HCT116 (cell line): ENCODE measurements around the gene IL1R1. TPM values are rescaled to one million over a fixed set of nuclear protein-coding genes. Genes with fewer than 3 reads are reported as not detected.

Experiments used
- ATAC-seq: fragments of 200-7000 bp; cut with Tn5 transposase; 2 replicates; pipeline ENCODE4 v1.9.1; 2020; ENCODE audit warnings: mild to moderate bottlenecking, moderate library complexity
- BruUV-seq: library from RNA; stranded (reverse); fragments of 400-500 nt; replicated peaks from 2 replicates; lab custom pipeline; 2021; lab: Mats Ljungman, UMichigan
- CTCF ChIA-PET: fragments of 300-600 bp; sonication (Branson Sonifier 250); formaldehyde crosslinking; loops from one replicate; lab custom pipeline; 2021; ENCODE audit warnings: antibody characterized with exemption; lab: Charles Lee
- POLR2A ChIA-PET: fragments of 300-600, 350-600 bp; sonication (Branson Sonifier 250); formaldehyde crosslinking; loops from one replicate; lab custom pipeline; 2021; ENCODE audit warnings: antibody characterized with exemption; lab: Charles Lee
- RAD21 ChIA-PET, 2 experiments: fragments of 300-600 bp; sonication (Branson Sonifier 250); formaldehyde crosslinking; loops; one replicate each; lab custom pipeline; 2023; ENCODE audit warnings: low total read pairs in 2 of 2; ENCODE audit not compliant: uncharacterized antibody in 2 of 2, unreplicated experiment in 2 of 2, low non-redundant PET in 1 of 2; lab: Charles Lee
- DNase-seq: peaks from one replicate; pipeline ENCODE4 v3.0.0-alpha.2; 2010; ENCODE audit warnings: low read depth, low spot score
- H2AFZ ChIP-seq: fragments of 200-600 bp; shearing (Covaris generic), sonication (generic); 2 replicates; pipeline ENCODE4 v1.6.1; 2017; ENCODE audit warnings: low read depth, mixed run types, mixed read lengths, antibody characterized with exemption, low read length; ENCODE audit not compliant: poor library complexity, severe bottlenecking
- H3K27ac ChIP-seq: 2 replicates; pipeline ENCODE4 v1.5.1; 2012; ENCODE audit warnings: low read depth, low read length
- H3K27me3 ChIP-seq: fragments of 200-600 bp; sonication (generic); 2 replicates; pipeline ENCODE4 v1.6.1; 2016; ENCODE audit warnings: mixed run types, low read length, mixed read lengths; ENCODE audit not compliant: insufficient read depth
- H3K36me3 ChIP-seq, 2 experiments: fragments of 200-500 bp in 1 of 2; fragments of 200-600 bp in 1 of 2; sonication (Bioruptor generic) in 1 of 2; sonication (generic) in 1 of 2; 2 replicates each; pipeline versions ENCODE4 v1.5.1 to v1.6.1; 2014 to 2016; ENCODE audit warnings: low read length in 2 of 2, inconsistent platforms in 1 of 2, mixed read lengths in 1 of 2, mixed run types in 1 of 2; ENCODE audit not compliant: insufficient read depth in 2 of 2, control insufficient read depth in 1 of 2
- H3K4me1 ChIP-seq, 2 experiments: fragments of 200-600 bp in 1 of 2; sonication (generic) in 1 of 2; 2 replicates each; pipeline versions ENCODE4 v1.5.1 to v1.6.1; 2012 to 2017; ENCODE audit warnings: low read length in 2 of 2, inconsistent platforms in 1 of 2, mild to moderate bottlenecking in 1 of 2, mixed read lengths in 1 of 2, mixed run types in 1 of 2, moderate library complexity in 1 of 2; ENCODE audit not compliant: insufficient read depth in 2 of 2, control insufficient read depth in 1 of 2
- H3K4me2 ChIP-seq: fragments of 200-600 bp; sonication (generic); 2 replicates; pipeline ENCODE4 v1.6.1; 2017; ENCODE audit warnings: mixed run types, low read length, mixed read lengths
- H3K4me3 ChIP-seq, 2 experiments: fragments of 200-600 bp in 1 of 2; sonication (generic) in 1 of 2; replicated peaks in 1 of 2; 2 replicates each; pipeline ENCODE4 v1.5.1; 2011 to 2016; ENCODE audit warnings: low read length in 2 of 2, control low read depth in 1 of 2, low read depth in 1 of 2, mild to moderate bottlenecking in 1 of 2, mixed read lengths in 1 of 2, mixed run types in 1 of 2
- H3K79me2 ChIP-seq: fragments of 200-600 bp; sonication (generic); 2 replicates; pipeline ENCODE4 v1.6.1; 2017; ENCODE audit warnings: mild to moderate bottlenecking, mixed run types, low read length, moderate library complexity, mixed read lengths; ENCODE audit not compliant: insufficient read depth
- H3K9ac ChIP-seq: fragments of 200-600 bp; sonication (generic); 2 replicates; pipeline ENCODE4 v1.6.1; 2016; ENCODE audit warnings: low read length, mixed read lengths
- H3K9me2 ChIP-seq: fragments of 200-600 bp; sonication (generic), shearing (Covaris generic); 2 replicates; pipeline ENCODE4 v1.6.1; 2017; ENCODE audit warnings: mixed run types, mild to moderate bottlenecking, moderate library complexity; ENCODE audit not compliant: insufficient read depth
- H3K9me3 ChIP-seq, 2 experiments: fragments of 200-500 bp in 1 of 2; fragments of 200-600 bp in 1 of 2; sonication (Bioruptor generic) in 1 of 2; sonication (generic) in 1 of 2; 2 replicates each; pipeline ENCODE4 v1.6.1; 2014 to 2017; ENCODE audit warnings: low read length in 2 of 2, mixed read lengths in 2 of 2, inconsistent platforms in 1 of 2, low read depth in 1 of 2, mild to moderate bottlenecking in 1 of 2, mixed run types in 1 of 2, moderate library complexity in 1 of 2; ENCODE audit not compliant: control insufficient read depth in 1 of 2, insufficient read depth in 1 of 2
- H4K20me1 ChIP-seq: fragments of 200-600 bp; sonication (generic), shearing (Covaris generic); 2 replicates; pipeline ENCODE4 v1.6.1; 2017; ENCODE audit warnings: mixed run types, mild to moderate bottlenecking, moderate library complexity; ENCODE audit not compliant: insufficient read depth
- EGR1 ChIP-seq: IDR thresholded peaks from 2 replicates; pipeline ENCODE4 v1.6.1; 2012; ENCODE audit warnings: low read depth
- ELF1 ChIP-seq: IDR thresholded peaks from 2 replicates; pipeline ENCODE4 v1.6.1; 2012; ENCODE audit warnings: low read depth, borderline replicate concordance
- EZH2 ChIP-seq: fragments of 200-600 bp; sonication (generic); IDR thresholded peaks from 2 replicates; pipeline ENCODE4 v1.6.1; 2017; ENCODE audit warnings: antibody characterized with exemption, mixed run types
- EZH2phosphoT487 ChIP-seq: fragments of 200-600 bp; IDR thresholded peaks from 2 replicates; pipeline ENCODE4 v1.6.1; 2018; ENCODE audit warnings: antibody characterized with exemption, borderline replicate concordance
- FOSL1 ChIP-seq: IDR thresholded peaks from 2 replicates; pipeline ENCODE4 v1.6.1; 2012; ENCODE audit warnings: low read depth
- POLR2A ChIP-seq: IDR thresholded peaks from 2 replicates; pipeline ENCODE4 v1.7.0; 2011; ENCODE audit warnings: borderline replicate concordance; ENCODE audit not compliant: insufficient read depth, insufficient read length; ENCODE audit errors: extremely low read depth
- RAD21 ChIP-seq: IDR thresholded peaks from 2 replicates; pipeline ENCODE4 v1.6.1; 2012; ENCODE audit warnings: low read depth, mild to moderate bottlenecking
- SIN3A ChIP-seq: IDR thresholded peaks from 2 replicates; pipeline ENCODE4 v1.6.1; 2012; ENCODE audit warnings: low read depth
- SP1 ChIP-seq: IDR thresholded peaks from 2 replicates; pipeline ENCODE4 v1.6.1; 2012; ENCODE audit warnings: low read depth
- intact Hi-C: fragments of 100-400 bp; cut with micrococcal nuclease; formaldehyde crosslinking; loops from 2 replicates; pipeline ENCODE4 v1.10.0; 2022
- total RNA-seq: library from RNA; stranded (reverse); gene quantifications from one replicate; pipeline ENCODE4 v1.2.1, GENCODE V29; 2021; ENCODE audit not compliant: unreplicated experiment
- TF ChIP-seq, protein P1 (sequence below), 3 experiments: fragments of 200-600 bp in 1 of 3; sonication (generic) in 1 of 3; IDR thresholded peaks in 2 of 3; conservative IDR thresholded peaks in 1 of 3; 2 replicates each; pipeline ENCODE4 v1.5.1; 2012 to 2017; ENCODE audit warnings: low read depth in 2 of 3, low read length in 2 of 3, antibody characterized with exemption in 1 of 3, borderline replicate concordance in 1 of 3, control low read depth in 1 of 3, mild to moderate bottlenecking in 1 of 3, mixed read lengths in 1 of 3, mixed run types in 1 of 3, moderate library complexity in 1 of 3; ENCODE audit not compliant: insufficient read depth in 1 of 3
- TF ChIP-seq, protein P2 (sequence below): IDR thresholded peaks from 2 replicates; pipeline ENCODE4 v1.6.1; 2012

Gene IL1R1
- total RNA-seq, 1 experiment from 2014 or later, result 5.3 TPM

DNA sequence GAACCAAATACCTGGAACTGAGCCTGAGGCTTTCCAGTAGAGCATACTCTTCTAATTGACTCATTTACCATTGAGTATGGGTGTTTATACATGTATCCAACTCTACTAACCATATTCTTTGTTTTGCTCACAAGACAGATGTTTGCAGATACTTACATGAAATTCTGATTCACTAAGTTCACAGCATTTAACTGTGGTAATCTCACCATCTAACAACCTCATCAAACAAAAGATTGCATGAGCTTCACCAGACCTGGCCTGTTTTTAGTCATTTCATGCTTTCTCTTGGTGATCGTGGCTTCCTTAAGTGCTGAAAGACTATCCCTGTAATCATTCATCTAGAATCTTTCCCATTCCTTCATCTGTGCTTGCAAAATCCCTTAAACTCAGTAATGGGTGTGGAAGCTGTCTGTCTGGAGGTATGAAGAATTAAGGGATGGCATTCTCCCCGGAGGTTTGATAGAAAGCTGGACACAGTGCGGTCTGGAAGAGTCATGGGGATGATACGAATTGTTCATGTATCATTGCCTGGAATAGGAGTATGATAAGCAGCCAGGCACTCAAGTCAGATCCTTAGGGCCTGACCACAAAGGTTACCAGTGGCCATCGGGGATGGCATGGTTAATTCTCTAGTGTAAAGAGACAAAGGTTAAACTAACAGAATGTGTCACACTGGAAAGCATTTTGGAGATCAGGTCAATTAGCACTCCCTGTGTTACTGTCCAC is 42.0 kb upstream of the IL1R1 start:
- ChIA-PET CTCF (no interaction called here), RAD21 (no interaction called here), POLR2A (no interaction called here)
- Histone ChIP-seq H3K4me3 (no peak overlapping the region), H3K36me3 (no peaks in the 10 kb centered on the region), H3K4me2 (no peak overlapping the region), H2AFZ (no peak overlapping the region), H3K9me2 (no peaks in the 10 kb centered on the region), H3K27ac (no peak overlapping the region), H3K79me2 (no peaks in the 10 kb centered on the region), H3K4me1 (no peaks in the 10 kb centered on the region), H3K27me3 (no peaks in the 10 kb centered on the region), H3K9me3 (no peaks in the 10 kb centered on the region), H3K9ac (no peak overlapping the region), H4K20me1 (no peaks in the 10 kb centered on the region)
- intact Hi-C loops, result no loop called here
- no TSS peak for BruUV-seq
- TF ChIP-seq ELF1 (no peak), EGR1 (no peak), FOSL1 (no peak), RAD21 (no peak), EZH2phosphoT487 (no peak), SP1 (no peak), POLR2A (no peak), SIN3A (no peak), EZH2 (no peak)
- TF ChIP-seq, protein P1, sequence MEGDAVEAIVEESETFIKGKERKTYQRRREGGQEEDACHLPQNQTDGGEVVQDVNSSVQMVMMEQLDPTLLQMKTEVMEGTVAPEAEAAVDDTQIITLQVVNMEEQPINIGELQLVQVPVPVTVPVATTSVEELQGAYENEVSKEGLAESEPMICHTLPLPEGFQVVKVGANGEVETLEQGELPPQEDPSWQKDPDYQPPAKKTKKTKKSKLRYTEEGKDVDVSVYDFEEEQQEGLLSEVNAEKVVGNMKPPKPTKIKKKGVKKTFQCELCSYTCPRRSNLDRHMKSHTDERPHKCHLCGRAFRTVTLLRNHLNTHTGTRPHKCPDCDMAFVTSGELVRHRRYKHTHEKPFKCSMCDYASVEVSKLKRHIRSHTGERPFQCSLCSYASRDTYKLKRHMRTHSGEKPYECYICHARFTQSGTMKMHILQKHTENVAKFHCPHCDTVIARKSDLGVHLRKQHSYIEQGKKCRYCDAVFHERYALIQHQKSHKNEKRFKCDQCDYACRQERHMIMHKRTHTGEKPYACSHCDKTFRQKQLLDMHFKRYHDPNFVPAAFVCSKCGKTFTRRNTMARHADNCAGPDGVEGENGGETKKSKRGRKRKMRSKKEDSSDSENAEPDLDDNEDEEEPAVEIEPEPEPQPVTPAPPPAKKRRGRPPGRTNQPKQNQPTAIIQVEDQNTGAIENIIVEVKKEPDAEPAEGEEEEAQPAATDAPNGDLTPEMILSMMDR (IDR thresholded peaks at IDR 0.05 in 2 of 3, conservative IDR thresholded peaks at IDR 0.05 in 1 of 3; ENCODE audit: borderline replicate concordance in 1 of 3, insufficient read depth in 1 of 3, low read depth in 2 of 3, low read length in 2 of 3), result no peak
- TF ChIP-seq, protein P2, sequence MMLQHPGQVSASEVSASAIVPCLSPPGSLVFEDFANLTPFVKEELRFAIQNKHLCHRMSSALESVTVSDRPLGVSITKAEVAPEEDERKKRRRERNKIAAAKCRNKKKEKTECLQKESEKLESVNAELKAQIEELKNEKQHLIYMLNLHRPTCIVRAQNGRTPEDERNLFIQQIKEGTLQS, result no peak
- no peak for DNase-seq
- ATAC-seq, result no peak
